GM12865 (cell line): ENCODE results near the gene TMEM131L.

Experiments
- DNase-seq: peaks from one replicate; pipeline ENCODE4 v3.0.0; 2010; ENCODE audit warnings: low read depth
- H3K4me3 ChIP-seq: 2 replicates; pipeline ENCODE4 v1.5.1; 2011; ENCODE audit warnings: mild to moderate bottlenecking, low read depth, low read length, control low read depth
- TF ChIP-seq, protein P1 (sequence below): IDR thresholded peaks from 2 replicates; pipeline ENCODE4 v1.5.1; 2011; ENCODE audit warnings: low read length, control low read depth, low read depth, inconsistent platforms; ENCODE audit not compliant: insufficient read depth; ENCODE audit errors: missing control alignments

TMEM131L gene

DNA sequence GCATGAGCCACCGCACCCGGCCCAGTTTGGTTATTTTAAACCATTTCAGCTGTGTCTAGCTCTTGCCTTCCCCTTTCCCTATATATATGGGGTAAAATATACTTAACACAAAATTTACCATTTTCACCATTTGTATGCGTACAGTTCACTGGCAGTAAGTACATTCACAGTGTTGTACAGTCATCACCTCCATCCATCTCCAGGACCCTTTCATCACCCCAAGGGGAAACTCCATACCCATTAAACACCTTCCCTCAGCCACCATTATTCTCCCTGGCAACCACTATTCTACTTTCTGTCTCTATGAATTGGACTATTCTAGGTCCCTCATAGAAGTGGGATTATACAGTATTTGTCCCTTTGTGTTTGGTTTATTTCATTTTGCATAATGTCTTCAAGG lies 106.4 kb downstream of the TMEM131L start:
- TF ChIP-seq, protein P1, sequence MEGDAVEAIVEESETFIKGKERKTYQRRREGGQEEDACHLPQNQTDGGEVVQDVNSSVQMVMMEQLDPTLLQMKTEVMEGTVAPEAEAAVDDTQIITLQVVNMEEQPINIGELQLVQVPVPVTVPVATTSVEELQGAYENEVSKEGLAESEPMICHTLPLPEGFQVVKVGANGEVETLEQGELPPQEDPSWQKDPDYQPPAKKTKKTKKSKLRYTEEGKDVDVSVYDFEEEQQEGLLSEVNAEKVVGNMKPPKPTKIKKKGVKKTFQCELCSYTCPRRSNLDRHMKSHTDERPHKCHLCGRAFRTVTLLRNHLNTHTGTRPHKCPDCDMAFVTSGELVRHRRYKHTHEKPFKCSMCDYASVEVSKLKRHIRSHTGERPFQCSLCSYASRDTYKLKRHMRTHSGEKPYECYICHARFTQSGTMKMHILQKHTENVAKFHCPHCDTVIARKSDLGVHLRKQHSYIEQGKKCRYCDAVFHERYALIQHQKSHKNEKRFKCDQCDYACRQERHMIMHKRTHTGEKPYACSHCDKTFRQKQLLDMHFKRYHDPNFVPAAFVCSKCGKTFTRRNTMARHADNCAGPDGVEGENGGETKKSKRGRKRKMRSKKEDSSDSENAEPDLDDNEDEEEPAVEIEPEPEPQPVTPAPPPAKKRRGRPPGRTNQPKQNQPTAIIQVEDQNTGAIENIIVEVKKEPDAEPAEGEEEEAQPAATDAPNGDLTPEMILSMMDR = no peak
- H3K4me3 ChIP-seq = no peak overlapping the region
- no peak for DNase-seq

DNA sequence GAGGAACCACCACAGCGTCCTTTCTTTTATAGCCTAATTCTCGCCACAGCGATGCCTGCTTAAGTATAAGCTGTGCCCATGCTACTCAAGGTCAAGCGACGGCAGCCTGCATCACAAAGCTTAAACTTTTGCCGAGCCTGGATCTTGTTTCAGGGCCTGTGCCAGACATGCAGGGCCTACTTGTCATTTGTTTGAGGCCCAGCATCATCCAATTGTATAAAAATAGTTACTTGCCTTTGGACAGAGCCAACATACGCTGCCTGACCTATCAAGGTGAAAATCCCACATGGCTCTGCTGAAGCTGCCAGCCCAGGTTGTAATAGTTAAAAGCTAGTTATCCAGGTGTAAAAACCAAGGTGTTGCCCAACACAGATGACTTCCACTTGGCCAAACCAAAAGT lies 107.1 kb downstream of the TMEM131L start:
- DNase-seq = no peak
- TF ChIP-seq, protein P1 = no peak
- H3K4me3 ChIP-seq = no peak overlapping the region

DNA sequence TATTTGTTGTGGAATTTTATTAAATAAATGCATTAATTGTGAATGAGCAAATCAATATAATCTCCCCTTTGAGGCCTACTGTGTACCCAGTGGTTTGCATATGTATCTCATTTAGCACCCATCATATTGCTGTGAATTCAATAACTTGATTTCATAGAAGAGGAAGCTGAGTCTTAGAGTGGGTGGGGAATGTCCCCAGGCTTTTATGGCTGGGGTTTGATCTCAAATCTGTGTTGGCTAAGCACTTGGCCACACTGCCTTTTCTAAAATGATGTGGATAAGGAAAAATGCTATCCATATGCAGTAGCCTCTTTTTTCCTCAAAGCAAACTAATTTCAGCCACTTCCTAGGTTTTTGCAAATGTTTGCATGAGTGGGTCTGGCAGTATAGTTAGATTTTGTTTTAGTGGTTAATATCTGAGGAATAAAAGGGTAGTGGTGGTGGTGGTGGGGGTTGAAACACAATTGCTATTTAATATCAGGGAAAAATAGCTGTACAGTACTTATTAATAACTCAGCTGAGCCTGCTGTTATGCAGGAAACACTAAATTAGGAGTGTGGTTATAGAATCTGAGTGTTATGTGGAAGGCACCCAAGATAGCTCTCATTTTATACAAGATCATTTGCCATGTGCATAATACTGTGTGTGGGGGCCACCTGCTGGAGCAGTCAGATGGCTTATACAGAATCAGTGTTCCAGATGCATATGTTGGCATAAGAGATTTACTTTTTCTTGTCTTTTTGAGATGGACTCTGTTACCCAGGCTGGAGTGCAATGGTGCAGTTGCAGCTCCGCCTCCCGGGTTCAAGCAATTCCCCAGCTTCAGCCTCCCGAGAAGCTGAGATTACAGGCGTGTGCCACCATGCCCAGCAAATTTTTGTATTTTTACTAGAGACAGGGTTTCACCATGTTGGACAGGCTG lies 108.0 kb downstream of the TMEM131L start:
- peak; percentile 75 for DNase-seq
- TF ChIP-seq, protein P1 = peak; percentile 38
- H3K4me3 ChIP-seq = no peak overlapping the region

DNA sequence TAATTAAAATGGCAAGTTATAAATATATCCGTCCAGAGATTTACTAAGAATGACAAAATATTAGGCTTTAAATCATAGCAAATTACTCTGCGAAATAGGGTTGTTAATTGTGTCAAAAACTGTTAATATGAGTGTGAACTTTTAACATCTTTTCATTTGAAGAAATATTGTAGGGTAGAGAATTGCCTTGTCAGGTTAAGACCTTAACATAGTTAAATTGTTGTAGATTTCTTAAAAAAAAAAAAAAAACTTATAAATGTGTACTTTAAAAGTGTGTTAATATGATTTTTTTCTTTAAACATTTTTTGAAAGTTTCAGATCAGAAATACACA lies 110.2 kb downstream of the TMEM131L start:
- TF ChIP-seq, protein P1 = no peak
- no peak for DNase-seq

DNA sequence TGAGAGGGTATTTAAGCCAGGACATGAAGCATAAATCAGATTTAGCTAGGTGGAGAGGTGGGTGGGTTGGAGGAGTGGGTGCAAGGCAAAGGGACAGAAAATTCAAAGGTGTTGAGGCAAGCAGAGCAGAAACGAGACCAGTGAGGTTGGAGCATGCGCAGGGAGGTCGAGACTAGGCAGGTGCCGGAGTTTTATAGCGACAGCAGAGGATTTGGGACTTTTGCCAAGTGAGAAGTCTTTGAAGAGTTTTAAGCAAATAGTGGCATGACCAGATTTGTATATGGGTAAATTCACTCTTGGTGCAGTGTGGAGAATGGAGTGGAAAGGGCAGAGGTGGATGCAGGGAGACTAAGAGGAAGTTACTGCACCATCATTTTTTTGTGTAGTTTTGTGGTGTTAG lies 110.9 kb downstream of the TMEM131L start:
- DNase-seq = no peak
- TF ChIP-seq, protein P1 = no peak
- no peak overlapping the region for H3K4me3 ChIP-seq

More for the DNA sequence above, 110.2 kb downstream of the TMEM131L start:
- H3K4me3 ChIP-seq = no peak overlapping the region

DNA sequence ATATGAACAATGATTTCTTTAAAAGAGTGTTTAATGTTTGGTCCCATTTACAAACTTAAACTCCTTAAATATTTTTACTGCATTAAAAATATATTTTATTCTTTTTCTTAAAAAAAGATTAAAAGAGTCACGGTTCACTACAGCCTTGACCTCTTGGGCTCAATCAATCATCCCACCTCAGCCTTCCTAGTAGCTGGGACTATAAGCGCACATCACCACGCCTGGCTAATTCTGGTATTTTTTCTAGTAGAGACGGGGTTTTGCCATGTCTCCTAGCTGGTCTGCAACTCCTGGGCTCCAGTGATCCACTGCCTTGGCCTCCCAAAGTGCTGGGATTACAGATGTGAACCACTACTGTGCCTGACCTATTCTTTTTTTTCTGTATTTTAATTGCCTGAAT lies 113.2 kb downstream of the TMEM131L start:
- no peak overlapping the region for H3K4me3 ChIP-seq
- TF ChIP-seq, protein P1 = no peak
- no peak for DNase-seq

DNA sequence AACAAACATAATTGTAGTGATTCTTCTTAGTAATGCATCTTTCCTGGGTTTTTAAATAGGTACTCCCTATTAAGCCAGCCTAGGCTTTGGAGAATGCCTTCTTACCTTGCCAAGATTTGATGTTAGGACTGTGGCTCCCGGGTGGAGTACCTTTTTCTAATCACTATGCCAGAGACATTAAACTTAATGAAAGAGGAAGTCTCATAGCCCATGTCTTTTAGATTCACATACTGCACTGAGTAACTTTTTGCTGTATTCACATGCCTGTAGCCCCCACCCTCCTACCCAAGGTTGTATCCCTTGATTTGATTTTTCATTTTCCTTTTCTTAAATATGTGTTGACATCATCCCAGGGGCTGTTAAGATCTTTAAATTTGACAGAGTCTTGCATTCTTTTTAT lies 113.7 kb downstream of the TMEM131L start:
- no peak overlapping the region for H3K4me3 ChIP-seq
- TF ChIP-seq, protein P1 = no peak
- no peak for DNase-seq
